NCI-H1436 (cell line): ENCODE measurements around the gene GALNT10.
A peak's percentile ranks its signal among the peaks of the same experiment; 100 is the strongest.

Experiments
- DNase-seq: peaks from one replicate; lab custom pipeline; 2025; lab: John Stamatoyannopoulos, UW

Gene GALNT10

GRCh38 chr5:154178661-154179060 is 11.9 kb upstream of the GALNT10 start:
- no peak for DNase-seq

- DNase-seq = peak; percentile 39
Measured at GRCh38 chr5:154179846-154180710, 10.5 kb upstream of the GALNT10 start.

DNA sequence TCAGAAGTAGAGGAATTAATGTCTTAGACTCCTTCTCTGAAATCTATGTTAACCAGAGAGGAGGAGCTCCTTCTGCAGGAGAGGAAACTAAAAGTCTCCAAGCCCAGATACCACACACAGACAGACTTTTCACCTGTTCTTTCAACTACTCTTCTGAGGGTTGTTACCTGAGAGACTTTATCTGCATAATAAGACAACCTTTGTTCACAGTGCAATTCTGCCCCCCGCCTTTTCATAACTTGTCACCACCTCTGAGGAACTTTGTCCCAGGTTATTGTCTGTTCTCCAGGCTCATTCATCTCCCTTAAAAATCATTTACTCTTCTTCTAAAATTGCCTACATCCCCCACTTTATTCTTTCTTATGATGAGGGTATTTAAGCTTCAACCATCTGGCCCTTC is 9.4 kb upstream of the GALNT10 start:
- no peak for DNase-seq

DNA sequence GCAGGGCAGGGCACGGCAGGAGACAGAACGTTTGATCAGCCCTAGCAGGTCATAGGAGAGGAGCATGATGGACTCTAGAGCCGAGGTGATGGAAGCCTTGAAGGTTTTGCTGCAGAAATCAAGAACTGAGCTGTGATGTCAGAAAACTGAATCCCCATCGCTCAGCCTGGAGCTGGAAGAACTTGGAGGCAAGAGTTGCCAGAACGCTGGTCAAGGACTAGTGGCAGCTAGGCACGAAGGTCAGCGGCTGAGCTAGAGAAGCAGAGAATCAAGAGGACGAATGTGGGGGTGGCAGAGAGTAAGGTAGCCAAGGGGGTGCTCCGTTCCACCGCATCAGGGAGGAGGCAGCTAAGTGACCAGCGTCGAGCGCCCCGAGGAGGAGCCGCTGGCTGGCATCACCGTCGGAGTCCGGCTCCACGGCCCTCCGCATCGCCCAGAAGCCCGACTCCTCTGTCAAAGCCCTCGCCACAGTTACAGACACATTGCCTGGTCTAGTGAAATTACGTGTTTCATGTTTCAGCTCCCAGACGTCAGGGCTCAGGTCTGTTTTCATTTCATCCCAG is 1.2 kb upstream of the GALNT10 start:
- no peak for DNase-seq

- peak; percentile 61 for DNase-seq
Measured at GRCh38 chr5:154189819-154190594, 526 bp upstream of the GALNT10 start.

- DNase-seq = no peak
Measured at GRCh38 chr5:154191467-154192261, 1.1 kb downstream of the GALNT10 start.

DNA sequence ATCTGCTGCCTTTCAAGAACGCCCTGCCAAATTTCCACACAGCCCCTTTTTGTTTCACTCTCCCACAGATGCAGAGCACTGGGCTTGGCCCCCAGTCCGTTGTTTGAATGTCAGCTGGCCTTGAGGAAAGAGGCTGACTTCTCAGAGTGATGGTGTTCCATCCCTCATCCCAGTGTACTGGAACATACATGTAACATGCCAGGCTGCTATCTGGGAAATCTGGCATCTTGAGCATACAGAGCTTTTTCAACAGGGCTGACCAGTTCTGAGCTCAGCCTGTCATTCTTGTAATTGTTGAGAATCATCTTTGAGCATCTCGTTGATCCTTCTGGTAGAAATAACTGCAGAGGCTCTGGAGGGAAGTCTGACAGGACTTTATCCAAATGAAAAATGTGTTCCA is 2.8 kb downstream of the GALNT10 start:
- no peak for DNase-seq

GRCh38 chr5:154193701-154194121 is 3.2 kb downstream of the GALNT10 start:
- DNase-seq = no peak

DNA sequence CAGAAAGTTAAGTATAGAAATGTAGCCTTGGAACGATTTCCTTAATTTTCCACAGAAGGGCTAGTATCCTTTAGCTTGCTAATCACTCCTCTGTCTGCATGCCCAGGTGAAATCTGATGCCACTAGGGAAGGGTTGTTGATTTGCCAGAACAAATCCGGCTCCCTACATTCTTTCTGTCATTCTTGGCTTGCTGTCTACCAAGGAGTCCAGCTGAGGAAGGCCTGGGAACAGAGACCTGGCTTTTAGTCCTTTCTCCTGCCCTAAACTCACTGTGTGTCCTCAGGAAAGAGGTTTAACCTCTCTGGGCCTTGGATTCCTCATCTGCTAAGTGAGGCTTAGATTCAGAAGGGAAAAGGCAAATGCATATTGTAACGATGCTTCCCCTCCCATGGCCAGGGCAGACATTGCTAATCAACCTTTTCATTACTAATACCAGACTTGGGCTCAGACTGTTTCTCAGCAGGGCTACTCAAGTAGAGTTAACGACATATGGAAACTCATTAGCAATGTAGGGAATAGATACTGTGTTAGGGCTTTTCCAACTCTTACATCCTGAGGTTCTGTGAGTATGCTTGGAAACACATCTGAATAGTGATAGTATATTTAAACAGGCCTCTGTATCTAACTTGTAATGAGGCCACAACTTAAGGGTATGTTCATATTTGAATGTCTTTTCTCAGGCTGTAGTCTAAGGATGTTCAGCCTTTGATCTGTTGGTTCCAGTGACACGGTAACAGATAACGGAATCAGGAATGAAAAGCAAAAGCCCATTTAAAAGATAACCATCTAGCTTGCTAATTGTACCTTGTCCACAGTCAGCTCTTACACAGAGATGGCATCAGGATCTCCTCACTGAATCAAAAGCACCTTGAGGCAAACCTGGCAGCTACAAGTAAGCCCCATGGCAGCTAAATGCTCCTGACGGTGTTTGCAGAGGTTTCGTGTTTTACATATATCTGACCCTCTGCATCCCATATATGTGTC is 4.1 kb downstream of the GALNT10 start:
- DNase-seq = no peak

DNA sequence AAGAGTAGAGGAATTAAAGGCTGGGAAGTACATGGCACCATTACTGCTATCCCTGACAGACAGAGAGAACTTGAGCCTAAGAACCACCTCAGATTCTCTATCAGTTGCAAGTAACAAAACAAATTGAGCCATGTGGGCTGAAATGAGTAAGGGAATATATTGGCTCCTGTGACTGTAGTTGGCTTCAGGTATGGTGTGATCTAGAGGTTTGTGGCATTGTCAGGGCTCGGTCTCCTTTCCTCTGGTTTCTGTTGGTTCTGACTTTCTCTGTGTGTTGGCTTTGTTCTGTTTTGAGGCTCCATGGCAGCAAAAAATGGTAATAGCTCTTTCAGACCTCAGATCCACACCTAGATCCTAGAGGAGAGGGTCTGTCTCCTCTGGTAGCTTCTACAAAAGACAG is 5.7 kb downstream of the GALNT10 start:
- no peak for DNase-seq

- peak; percentile 45 for DNase-seq
Measured at GRCh38 chr5:154196955-154197652, 6.6 kb downstream of the GALNT10 start.

GRCh38 chr5:154197801-154198491 is 7.4 kb downstream of the GALNT10 start:
- DNase-seq = peak; percentile 81

- no peak for DNase-seq
Measured at GRCh38 chr5:154198611-154199230, 8.2 kb downstream of the GALNT10 start.

DNA sequence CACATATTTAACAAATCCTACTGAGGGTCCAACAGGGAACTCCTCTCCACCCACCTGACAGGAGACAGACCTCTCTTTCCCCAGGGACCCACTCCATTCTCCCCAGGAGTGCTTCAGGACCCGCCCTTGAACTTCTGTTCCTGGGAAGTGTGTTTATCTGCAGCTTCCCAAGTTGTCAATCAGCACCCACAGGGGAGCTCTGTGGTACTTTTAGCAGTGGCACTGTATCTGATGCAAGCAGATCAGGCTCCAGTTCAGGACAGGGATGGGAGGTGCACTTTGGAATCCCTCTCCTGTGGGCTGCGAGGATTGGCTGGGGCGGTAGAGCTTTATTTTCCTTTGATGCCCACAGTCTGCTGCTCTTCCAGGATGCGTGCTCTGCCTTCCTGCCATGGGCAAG is 8.7 kb downstream of the GALNT10 start:
- DNase-seq = no peak

GRCh38 chr5:154199671-154200220 is 9.2 kb downstream of the GALNT10 start:
- DNase-seq = no peak

GRCh38 chr5:154200221-154200620 is 9.7 kb downstream of the GALNT10 start:
- DNase-seq = no peak

GRCh38 chr5:154201108-154201769 is 10.7 kb downstream of the GALNT10 start:
- no peak for DNase-seq
